ENCODE measurements around the gene PSME3IP1. TPM values are rescaled to one million over a fixed set of nuclear protein-coding genes. Genes with fewer than 3 reads are reported as not detected.
A peak's percentile ranks its signal among the peaks of the same experiment; 100 is the strongest.

PSME3IP1 gene
- total RNA-seq, 1 donor from 2014 or later, result 94.4 TPM

- no peak for DNase-seq (ENCODE audit: extremely low spot score, unreplicated experiment)
- Mint-ChIP-seq H3K4me1 (ENCODE audit: unreplicated experiment) (peaks cover 26% of the 10 kb centered on the region), H3K27ac (peak overlapping the region; percentile 14), H3K4me3 (no peak overlapping the region), H3K36me3 (no peaks in the 10 kb centered on the region), H3K27me3 (no peaks in the 10 kb centered on the region), H3K9me3 (no peaks in the 10 kb centered on the region)
- no peak for TF ChIP-seq CTCF (conservative IDR thresholded peaks at IDR 0.05)
Observed at GRCh38 chr16:57102888-57103851, 82.7 kb downstream of the PSME3IP1 start.

Other genes starting within 250 kb of the PSME3IP1 start
- not detected in 2 replicates for gene CETP, start 224.1 kb downstream of the PSME3IP1 start, total RNA-seq (ENCODE audit: low replicate concordance)
- gene NLRC5, start 196.5 kb downstream of the PSME3IP1 start, total RNA-seq (ENCODE audit: low replicate concordance), result 1.7 and 2.7 TPM in 2 replicates
- gene CPNE2, start 93.5 kb downstream of the PSME3IP1 start, total RNA-seq (ENCODE audit: low replicate concordance), result 28.8 and 32.0 TPM in 2 replicates
- gene RSPRY1, start 290 bp upstream of the PSME3IP1 start, total RNA-seq (ENCODE audit: low replicate concordance), result 36.3 and 49.9 TPM in 2 replicates
- gene ARL2BP, start 59.2 kb upstream of the PSME3IP1 start, total RNA-seq (ENCODE audit: low replicate concordance), result 37.7 and 49.4 TPM in 2 replicates
- gene PLLP, start 98.6 kb upstream of the PSME3IP1 start, total RNA-seq (ENCODE audit: low replicate concordance), result 4.9 and 5.1 TPM in 2 replicates
- 0.17 TPM in 1 of 2 replicates, not detected in the other for gene CCL22, start 172.7 kb upstream of the PSME3IP1 start, total RNA-seq (ENCODE audit: low replicate concordance)
- 1.4 and 17.8 TPM in 2 replicates for gene CX3CL1, start 186.5 kb upstream of the PSME3IP1 start, total RNA-seq (ENCODE audit: low replicate concordance)
- gene CCL17, start 218.7 kb upstream of the PSME3IP1 start, total RNA-seq (ENCODE audit: low replicate concordance), result not detected in 2 replicates

Measured in type B pancreatic cell (in vitro differentiated cells).